GM23338 (cell line): ENCODE data around the gene HHAT. TPM values are rescaled to one million over a fixed set of nuclear protein-coding genes. Genes with fewer than 3 reads are reported as not detected.

ENCODE experiments used
- ATAC-seq: fragments of 200-7000 bp; cut with Tn5 transposase; 3 replicates; pipeline ENCODE4 v1.9.1; 2020
- DNase-seq: peaks from one replicate; pipeline ENCODE4 v3.0.0-alpha.2; 2015; ENCODE audit warnings: low spot score
- H2AFZ ChIP-seq: fragments of 200-600 bp; sonication (generic); 2 replicates; pipeline ENCODE4 v1.8.0; 2016; ENCODE audit warnings: antibody characterized with exemption, mild to moderate bottlenecking, moderate library complexity
- H3F3A ChIP-seq: fragments of 200-600 bp; sonication (generic); replicated peaks from 2 replicates; pipeline ENCODE4 v1.8.0; 2017; ENCODE audit warnings: antibody characterized with exemption, mixed run types, low read depth
- H3K27ac ChIP-seq: fragments of 200-600 bp; sonication (generic); 2 replicates; pipeline ENCODE4 v1.6.1; 2016; ENCODE audit warnings: low read depth
- H3K27me3 ChIP-seq: fragments of 200-600 bp; sonication (generic); 2 replicates; pipeline ENCODE4 v1.8.0; 2016; ENCODE audit warnings: mild to moderate bottlenecking, mixed run types, moderate library complexity; ENCODE audit not compliant: insufficient read depth
- H3K36me3 ChIP-seq: fragments of 200-600 bp; sonication (generic); 2 replicates; pipeline ENCODE4 v1.8.0; 2016; ENCODE audit warnings: mild to moderate bottlenecking; ENCODE audit not compliant: insufficient read depth
- H3K4me1 ChIP-seq: fragments of 200-600 bp; sonication (generic); 2 replicates; pipeline ENCODE4 v1.8.0; 2016; ENCODE audit warnings: mild to moderate bottlenecking, moderate library complexity; ENCODE audit not compliant: insufficient read depth
- H3K4me2 ChIP-seq: fragments of 200-600 bp; sonication (generic); 2 replicates; pipeline ENCODE4 v1.7.1; 2017; ENCODE audit warnings: mixed run types
- H3K4me3 ChIP-seq: fragments of 200-600 bp; sonication (generic); 2 replicates; pipeline ENCODE4 v1.6.1; 2016; ENCODE audit warnings: mixed run types
- H3K79me2 ChIP-seq: fragments of 200-600 bp; sonication (generic); replicated peaks from 2 replicates; pipeline ENCODE4 v1.8.0; 2017; ENCODE audit warnings: mild to moderate bottlenecking; ENCODE audit not compliant: insufficient read depth
- H3K9me2 ChIP-seq: fragments of 200-600 bp; sonication (generic); 2 replicates; pipeline ENCODE4 v1.8.0; 2017; ENCODE audit not compliant: insufficient read depth
- H4K20me1 ChIP-seq: fragments of 200-600 bp; sonication (generic); replicated peaks from 2 replicates; pipeline ENCODE4 v1.8.0; 2017; ENCODE audit warnings: mild to moderate bottlenecking; ENCODE audit not compliant: insufficient read depth
- H3K27ac Mint-ChIP-seq: 2 replicates; pipeline ENCODE4 v1.8.0; 2020; ENCODE audit warnings: inconsistent platforms, mild to moderate bottlenecking, moderate library complexity, mixed read lengths
- H3K27me3 Mint-ChIP-seq: 3 replicates; pipeline ENCODE4 v1.8.0; 2022; ENCODE audit warnings: low read depth, mild to moderate bottlenecking, moderate library complexity, mixed read lengths, inconsistent platforms; ENCODE audit not compliant: insufficient read depth, poor library complexity
- H3K36me3 Mint-ChIP-seq: 3 replicates; pipeline ENCODE4 v1.8.0; 2021; ENCODE audit warnings: low read depth, mild to moderate bottlenecking, inconsistent platforms, moderate library complexity, mixed read lengths
- H3K4me1 Mint-ChIP-seq: 3 replicates; pipeline ENCODE4 v1.8.0; 2020; ENCODE audit warnings: mild to moderate bottlenecking, inconsistent platforms, mixed read lengths
- H3K4me3 Mint-ChIP-seq: 3 replicates; pipeline ENCODE4 v1.8.0; 2021; ENCODE audit warnings: moderate library complexity, mild to moderate bottlenecking, inconsistent platforms, mixed read lengths
- H3K9me3 Mint-ChIP-seq: 3 replicates; pipeline ENCODE4 v1.8.0; 2020; ENCODE audit warnings: moderate library complexity, mild to moderate bottlenecking, inconsistent platforms, mixed read lengths
- CREB1 ChIP-seq: fragments of 250-450 bp; sonication (Bioruptor Pico); IDR thresholded peaks from 2 replicates; pipeline ENCODE4 v1.5.0; 2020; ENCODE audit warnings: low read depth, mild to moderate bottlenecking, moderate library complexity
- EZH2phosphoT487 ChIP-seq: fragments of 200-600 bp; sonication (generic); IDR thresholded peaks from one replicate; pipeline ENCODE4 v1.8.1; 2018; ENCODE audit warnings: antibody characterized with exemption; ENCODE audit not compliant: unreplicated experiment
- JUNB ChIP-seq: IDR thresholded peaks from one replicate; pipeline ENCODE4 v1.6.1; 2016; ENCODE audit warnings: antibody characterized with exemption; ENCODE audit not compliant: unreplicated experiment
- POLR2AphosphoS5 ChIP-seq: IDR thresholded peaks from 2 replicates; pipeline ENCODE4 v1.6.1; 2016; ENCODE audit warnings: antibody characterized with exemption, low read depth
- ZNF114 ChIP-seq: fragments of 250-450 bp; sonication (Bioruptor Pico); IDR thresholded peaks from 2 replicates; pipeline ENCODE4 v1.5.0; 2020; ENCODE audit warnings: mild to moderate bottlenecking, moderate library complexity
- ZNF331 ChIP-seq: fragments of 250-450 bp; sonication (Bioruptor Pico); IDR thresholded peaks from 2 replicates; pipeline ENCODE4 v1.5.0; 2020; ENCODE audit warnings: low read depth, mild to moderate bottlenecking, moderate library complexity
- polyA plus RNA-seq: library from polyadenylated mRNA; unstranded; fragments of >200 nt; fragmentation: Nextera tagmentation; extraction: Ambion mirVana; gene quantifications from 2 replicates; pipeline ENCODE4 v1.2.1, GENCODE V29; 2016
- total RNA-seq: library from RNA; depleted of rRNA; stranded (reverse); fragments of >200 nt; shearing (Covaris generic); gene quantifications from 2 replicates; pipeline ENCODE4 v1.2.3, GENCODE V29; 2014
- TF ChIP-seq, protein P1 (sequence below): IDR thresholded peaks from 2 replicates; pipeline ENCODE4 v1.6.1; 2016; ENCODE audit warnings: antibody characterized with exemption
- TF ChIP-seq, protein P2 (sequence below): fragments of 250-450 bp; sonication (Bioruptor Pico); IDR thresholded peaks from 2 replicates; pipeline ENCODE4 v1.5.0; 2020; ENCODE audit warnings: mild to moderate bottlenecking, moderate library complexity
- TF ChIP-seq, protein P3 (sequence below), 2 experiments: fragments of 200-600 bp in 1 of 2; sonication (generic) in 1 of 2; conservative IDR thresholded peaks; 2 replicates each; pipeline versions ENCODE4 v1.5.1 to v1.6.1; 2016 to 2017; ENCODE audit warnings: antibody characterized with exemption in 2 of 2, low read depth in 2 of 2, mild to moderate bottlenecking in 2 of 2, moderate library complexity in 1 of 2

Gene HHAT
- total and polyA plus RNA-seq, 2 experiments from 2014 or later, result 0.11 to 0.66 TPM

DNA sequence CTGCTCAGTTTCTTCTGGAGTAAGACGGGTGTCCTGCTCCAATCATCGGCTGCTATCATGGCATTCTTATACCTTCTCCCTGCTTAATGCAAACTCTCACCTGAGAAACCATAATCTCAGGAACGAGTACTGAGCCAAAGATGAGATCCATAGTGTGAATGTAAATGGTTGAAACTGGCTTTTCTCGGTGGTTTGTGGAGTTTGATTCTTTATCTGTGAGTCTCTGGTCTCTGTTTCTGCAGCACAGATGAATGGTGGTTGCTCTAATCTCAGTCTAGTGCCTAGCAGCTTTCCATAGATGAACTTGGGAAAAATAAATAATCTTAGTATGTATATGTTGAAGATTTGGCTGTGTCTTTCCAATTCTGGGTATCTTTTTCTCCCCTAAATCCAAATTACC is 274.4 kb downstream of the HHAT start:
- Histone ChIP-seq H3K4me1 (no peaks in the 10 kb centered on the region), H3F3A (no peaks in the 10 kb centered on the region), H3K9me2 (no peaks in the 10 kb centered on the region), H3K27me3 (no peaks in the 10 kb centered on the region), H3K4me2 (no peak overlapping the region), H4K20me1 (no peaks in the 10 kb centered on the region), H3K4me3 (no peak overlapping the region), H2AFZ (no peak overlapping the region), H3K79me2 (no peaks in the 10 kb centered on the region), H3K36me3 (no peaks in the 10 kb centered on the region), H3K27ac (no peak overlapping the region)
- Mint-ChIP-seq H3K27ac (no peak overlapping the region), H3K9me3 (no peaks in the 10 kb centered on the region), H3K4me1 (no peaks in the 10 kb centered on the region), H3K4me3 (no peak overlapping the region), H3K36me3 (no peaks in the 10 kb centered on the region), H3K27me3 (peaks cover 2% of the 10 kb centered on the region)
- TF ChIP-seq ZNF331 (CRISPR knock-in tag) (no peak), EZH2phosphoT487 (no peak), POLR2AphosphoS5 (no peak), CREB1 (CRISPR knock-in tag) (no peak), JUNB (no peak), ZNF114 (no peak)
- TF ChIP-seq, protein P1, sequence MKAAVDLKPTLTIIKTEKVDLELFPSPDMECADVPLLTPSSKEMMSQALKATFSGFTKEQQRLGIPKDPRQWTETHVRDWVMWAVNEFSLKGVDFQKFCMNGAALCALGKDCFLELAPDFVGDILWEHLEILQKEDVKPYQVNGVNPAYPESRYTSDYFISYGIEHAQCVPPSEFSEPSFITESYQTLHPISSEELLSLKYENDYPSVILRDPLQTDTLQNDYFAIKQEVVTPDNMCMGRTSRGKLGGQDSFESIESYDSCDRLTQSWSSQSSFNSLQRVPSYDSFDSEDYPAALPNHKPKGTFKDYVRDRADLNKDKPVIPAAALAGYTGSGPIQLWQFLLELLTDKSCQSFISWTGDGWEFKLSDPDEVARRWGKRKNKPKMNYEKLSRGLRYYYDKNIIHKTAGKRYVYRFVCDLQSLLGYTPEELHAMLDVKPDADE, result no peak
- TF ChIP-seq, protein P2, sequence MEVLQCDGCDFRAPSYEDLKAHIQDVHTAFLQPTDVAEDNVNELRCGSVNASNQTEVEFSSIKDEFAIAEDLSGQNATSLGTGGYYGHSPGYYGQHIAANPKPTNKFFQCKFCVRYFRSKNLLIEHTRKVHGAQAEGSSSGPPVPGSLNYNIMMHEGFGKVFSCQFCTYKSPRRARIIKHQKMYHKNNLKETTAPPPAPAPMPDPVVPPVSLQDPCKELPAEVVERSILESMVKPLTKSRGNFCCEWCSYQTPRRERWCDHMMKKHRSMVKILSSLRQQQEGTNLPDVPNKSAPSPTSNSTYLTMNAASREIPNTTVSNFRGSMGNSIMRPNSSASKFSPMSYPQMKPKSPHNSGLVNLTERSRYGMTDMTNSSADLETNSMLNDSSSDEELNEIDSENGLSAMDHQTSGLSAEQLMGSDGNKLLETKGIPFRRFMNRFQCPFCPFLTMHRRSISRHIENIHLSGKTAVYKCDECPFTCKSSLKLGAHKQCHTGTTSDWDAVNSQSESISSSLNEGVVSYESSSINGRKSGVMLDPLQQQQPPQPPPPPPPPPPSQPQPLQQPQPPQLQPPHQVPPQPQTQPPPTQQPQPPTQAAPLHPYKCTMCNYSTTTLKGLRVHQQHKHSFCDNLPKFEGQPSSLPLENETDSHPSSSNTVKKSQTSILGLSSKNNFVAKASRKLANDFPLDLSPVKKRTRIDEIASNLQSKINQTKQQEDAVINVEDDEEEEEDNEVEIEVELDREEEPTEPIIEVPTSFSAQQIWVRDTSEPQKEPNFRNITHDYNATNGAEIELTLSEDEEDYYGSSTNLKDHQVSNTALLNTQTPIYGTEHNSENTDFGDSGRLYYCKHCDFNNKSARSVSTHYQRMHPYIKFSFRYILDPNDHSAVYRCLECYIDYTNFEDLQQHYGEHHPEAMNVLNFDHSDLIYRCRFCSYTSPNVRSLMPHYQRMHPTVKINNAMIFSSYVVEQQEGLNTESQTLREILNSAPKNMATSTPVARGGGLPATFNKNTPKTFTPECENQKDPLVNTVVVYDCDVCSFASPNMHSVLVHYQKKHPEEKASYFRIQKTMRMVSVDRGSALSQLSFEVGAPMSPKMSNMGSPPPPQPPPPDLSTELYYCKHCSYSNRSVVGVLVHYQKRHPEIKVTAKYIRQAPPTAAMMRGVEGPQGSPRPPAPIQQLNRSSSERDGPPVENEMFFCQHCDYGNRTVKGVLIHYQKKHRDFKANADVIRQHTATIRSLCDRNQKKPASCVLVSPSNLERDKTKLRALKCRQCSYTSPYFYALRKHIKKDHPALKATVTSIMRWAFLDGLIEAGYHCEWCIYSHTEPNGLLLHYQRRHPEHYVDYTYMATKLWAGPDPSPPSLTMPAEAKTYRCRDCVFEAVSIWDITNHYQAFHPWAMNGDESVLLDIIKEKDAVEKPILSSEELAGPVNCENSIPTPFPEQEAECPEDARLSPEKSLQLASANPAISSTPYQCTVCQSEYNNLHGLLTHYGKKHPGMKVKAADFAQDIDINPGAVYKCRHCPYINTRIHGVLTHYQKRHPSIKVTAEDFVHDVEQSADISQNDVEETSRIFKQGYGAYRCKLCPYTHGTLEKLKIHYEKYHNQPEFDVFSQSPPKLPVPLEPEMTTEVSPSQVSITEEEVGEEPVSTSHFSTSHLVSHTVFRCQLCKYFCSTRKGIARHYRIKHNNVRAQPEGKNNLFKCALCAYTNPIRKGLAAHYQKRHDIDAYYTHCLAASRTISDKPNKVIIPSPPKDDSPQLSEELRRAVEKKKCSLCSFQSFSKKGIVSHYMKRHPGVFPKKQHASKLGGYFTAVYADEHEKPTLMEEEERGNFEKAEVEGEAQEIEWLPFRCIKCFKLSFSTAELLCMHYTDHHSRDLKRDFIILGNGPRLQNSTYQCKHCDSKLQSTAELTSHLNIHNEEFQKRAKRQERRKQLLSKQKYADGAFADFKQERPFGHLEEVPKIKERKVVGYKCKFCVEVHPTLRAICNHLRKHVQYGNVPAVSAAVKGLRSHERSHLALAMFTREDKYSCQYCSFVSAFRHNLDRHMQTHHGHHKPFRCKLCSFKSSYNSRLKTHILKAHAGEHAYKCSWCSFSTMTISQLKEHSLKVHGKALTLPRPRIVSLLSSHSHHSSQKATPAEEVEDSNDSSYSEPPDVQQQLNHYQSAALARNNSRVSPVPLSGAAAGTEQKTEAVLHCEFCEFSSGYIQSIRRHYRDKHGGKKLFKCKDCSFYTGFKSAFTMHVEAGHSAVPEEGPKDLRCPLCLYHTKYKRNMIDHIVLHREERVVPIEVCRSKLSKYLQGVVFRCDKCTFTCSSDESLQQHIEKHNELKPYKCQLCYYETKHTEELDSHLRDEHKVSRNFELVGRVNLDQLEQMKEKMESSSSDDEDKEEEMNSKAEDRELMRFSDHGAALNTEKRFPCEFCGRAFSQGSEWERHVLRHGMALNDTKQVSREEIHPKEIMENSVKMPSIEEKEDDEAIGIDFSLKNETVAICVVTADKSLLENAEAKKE (CRISPR knock-in tag), result no peak
- TF ChIP-seq, protein P3, sequence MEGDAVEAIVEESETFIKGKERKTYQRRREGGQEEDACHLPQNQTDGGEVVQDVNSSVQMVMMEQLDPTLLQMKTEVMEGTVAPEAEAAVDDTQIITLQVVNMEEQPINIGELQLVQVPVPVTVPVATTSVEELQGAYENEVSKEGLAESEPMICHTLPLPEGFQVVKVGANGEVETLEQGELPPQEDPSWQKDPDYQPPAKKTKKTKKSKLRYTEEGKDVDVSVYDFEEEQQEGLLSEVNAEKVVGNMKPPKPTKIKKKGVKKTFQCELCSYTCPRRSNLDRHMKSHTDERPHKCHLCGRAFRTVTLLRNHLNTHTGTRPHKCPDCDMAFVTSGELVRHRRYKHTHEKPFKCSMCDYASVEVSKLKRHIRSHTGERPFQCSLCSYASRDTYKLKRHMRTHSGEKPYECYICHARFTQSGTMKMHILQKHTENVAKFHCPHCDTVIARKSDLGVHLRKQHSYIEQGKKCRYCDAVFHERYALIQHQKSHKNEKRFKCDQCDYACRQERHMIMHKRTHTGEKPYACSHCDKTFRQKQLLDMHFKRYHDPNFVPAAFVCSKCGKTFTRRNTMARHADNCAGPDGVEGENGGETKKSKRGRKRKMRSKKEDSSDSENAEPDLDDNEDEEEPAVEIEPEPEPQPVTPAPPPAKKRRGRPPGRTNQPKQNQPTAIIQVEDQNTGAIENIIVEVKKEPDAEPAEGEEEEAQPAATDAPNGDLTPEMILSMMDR (conservative IDR thresholded peaks at IDR 0.05; ENCODE audit: low read depth in 2 of 2), result no peak
- ATAC-seq, result no peak
- no peak for DNase-seq
